ENCODE measurements around the gene RHBG. TPM values are rescaled to one million over a fixed set of nuclear protein-coding genes. Genes with fewer than 3 reads are reported as not detected.

The RHBG gene
- total and polyA plus RNA-seq, 2 of the 4 experiments (the other 2 are of a cell fraction): not detected

GRCh38 chr1:156376146-156376545, 7.1 kb downstream of the RHBG start:
- Histone ChIP-seq H4K20me1 (ENCODE audit: insufficient read depth, low read length) (no peaks in the 10 kb centered on the region), H2BK20ac (ENCODE audit: low read depth, low read length) (no peak overlapping the region), H3K27me3 (ENCODE audit: control insufficient read depth, insufficient read depth, low read length) (peaks cover 25% of the 10 kb centered on the region), H3K79me1 (ENCODE audit: low read depth in 1 of 2, low read length in 2 of 2) (no peaks in the 10 kb centered on the region), H3K4me3 (ENCODE audit: insufficient read depth, low read depth, low read length) (no peak overlapping the region), H3K4me1 (ENCODE audit: control insufficient read depth, insufficient read depth, low read length) (peaks cover 2% of the 10 kb centered on the region; the same call in 1 of the 2 replicates), H3K9ac (ENCODE audit: low read depth, low read length) (no peak overlapping the region), H3K56ac (ENCODE audit: extremely low read depth, insufficient read depth, low read length) (no peak overlapping the region), H3K36me3 (ENCODE audit: control insufficient read depth, insufficient read depth, low read length) (no peaks in the 10 kb centered on the region), H4K8ac (ENCODE audit: low read depth in 2 of 2, low read length in 2 of 2) (no peak overlapping the region), H4K5ac (ENCODE audit: low read depth, low read length) (no peak overlapping the region), H3K4ac (ENCODE audit: low read depth, low read length) (no peak overlapping the region), H3K27ac (ENCODE audit: insufficient read depth, low read length) (no peak overlapping the region), H3K23ac (ENCODE audit: low read depth, low read length) (no peak overlapping the region), H2AK9ac (replicated peaks; ENCODE audit: low read depth, low read length, poor library complexity) (no peak overlapping the region), H3K9me1 (ENCODE audit: insufficient read depth, low read length) (no peaks in the 10 kb centered on the region; the same call in 1 of the 2 replicates), H2AFZ (replicated peaks; ENCODE audit: low read length, poor library complexity) (no peak overlapping the region), H3K4me2 (ENCODE audit: low read depth, low read length) (no peak overlapping the region), H2BK120ac (ENCODE audit: low read depth, low read length) (no peak overlapping the region), H2BK5ac (ENCODE audit: low read depth, low read length, poor library complexity, severe bottlenecking) (no peak overlapping the region), H2BK15ac (ENCODE audit: low read depth, low read length) (no peak overlapping the region), H4K91ac (ENCODE audit: insufficient read depth, low read depth, low read length) (no peak overlapping the region), H3K14ac (replicated peaks; ENCODE audit: low read depth, low read length) (no peak overlapping the region), H3K18ac (ENCODE audit: low read depth, low read length) (no peak overlapping the region), H2AK5ac (ENCODE audit: low read depth, low read length) (no peak overlapping the region), H3K9me3 (ENCODE audit: control insufficient read depth, insufficient read depth, low read length) (no peaks in the 10 kb centered on the region)
- BruUV-seq (replicated peaks): no TSS peak
- CTCF ChIA-PET: interaction anchor here (1.0 kb wide), 1 partner anchor 9 kb away, joined by 7 read pairs; no protein-coding TSS in a partner anchor
- WGBS, 2 experiments (ENCODE audit: extremely low coverage in 2 of 2, insufficient read length in 1 of 2): no CpG with 5 or more reads among the region's 2 CpGs
- ATAC-seq (ENCODE audit: low read depth): no peak
- intact Hi-C loops (cut with micrococcal nuclease): no loop called here
- POLR2A ChIA-PET (ENCODE audit: unreplicated experiment): no interaction called here
- dilution Hi-C loops (cut with HindIII; ENCODE audit: low sequenced_read_pairs, unreplicated experiment): no loop called here
- DNase-seq: peak; percentile 32
- no peak for TF ChIP-seq POLR2A (IDR thresholded peaks at IDR 0.05; ENCODE audit: low read depth, low read length)
- peak; percentile 96 for TF ChIP-seq CEBPB (IDR thresholded peaks at IDR 0.05; ENCODE audit: low read depth, low read length)
- no peak for TF ChIP-seq RFX5 (IDR thresholded peaks at IDR 0.05; ENCODE audit: low read depth, low read length)
- TF ChIP-seq CHD1 (IDR thresholded peaks at IDR 0.05; ENCODE audit: low read depth, low read length): no peak
- peak; percentile 20; the same call in 1 of the 2 replicates for TF ChIP-seq CTCF (conservative IDR thresholded peaks at IDR 0.05; ENCODE audit: low read depth, low read length)
- in situ Hi-C loops (cut with MboI; ENCODE audit: low sequenced_read_pairs): no loop called here

All from IMR-90 (cell line).